B cell (primary cell): Measurements from ENCODE around the gene HIGD1C. TPM values are rescaled to one million over a fixed set of nuclear protein-coding genes. Genes with fewer than 3 reads are reported as not detected.

Experiments used
- ATAC-seq: fragments of 200-7000 bp; cut with Tn5 transposase; one replicate; pipeline ENCODE4 v1.10.0; 2021; ENCODE audit warnings: low read depth, mild to moderate bottlenecking, moderate number of reproducible peaks, moderate library complexity
- CTCF ChIA-PET: fragments of 350-600 bp; sonication (Branson Sonifier 250); formaldehyde crosslinking; loops from one replicate; lab custom pipeline; 2021; ENCODE audit warnings: antibody characterized with exemption, inconsistent platforms; lab: Charles Lee
- POLR2A ChIA-PET: fragments of 350-600 bp; sonication (Branson Sonifier 250); formaldehyde crosslinking; loops from one replicate; lab custom pipeline; 2021; ENCODE audit warnings: antibody characterized with exemption; lab: Charles Lee
- DNase-seq: peaks from one replicate; pipeline ENCODE4 v3.0.0; 2013
- H2AFZ ChIP-seq: 2 replicates; pipeline ENCODE4 v1.6.1; 2012; ENCODE audit warnings: mild to moderate bottlenecking, low read depth, low read length; ENCODE audit not compliant: insufficient read depth, poor library complexity, severe bottlenecking
- H3K27ac ChIP-seq, 2 donors: 1 replicate in 1 of 2; 2 replicates in 1 of 2; pipeline ENCODE4 v1.5.1; 2012 to 2013; ENCODE audit warnings: low read length in 2 of 2, mild to moderate bottlenecking in 2 of 2, moderate library complexity in 1 of 2
- H3K27me3 ChIP-seq, 4 experiments: fragments of 200-600 bp in 1 of 4; sonication (generic) in 1 of 4; replicated peaks in 1 of 4; 1 replicate in 2 of 4; 2 replicates in 2 of 4; pipeline versions ENCODE4 v1.6.1 to v1.7.0; 2013 to 2016; ENCODE audit warnings: low read length in 3 of 4, mild to moderate bottlenecking in 2 of 4, mixed read lengths in 1 of 4, moderate library complexity in 1 of 4; ENCODE audit not compliant: insufficient read depth in 4 of 4, control insufficient read depth in 3 of 4; ENCODE audit errors: control extremely low read depth in 1 of 4
- H3K36me3 ChIP-seq, 2 experiments: replicated peaks in 1 of 2; 1 replicate in 1 of 2; 2 replicates in 1 of 2; pipeline versions ENCODE4 v1.6.1 to v1.7.1; 2013; ENCODE audit warnings: low read length in 1 of 2; ENCODE audit not compliant: insufficient read depth in 2 of 2, control insufficient read depth in 1 of 2; ENCODE audit errors: control extremely low read depth in 1 of 2, extremely low read depth in 1 of 2
- H3K4me1 ChIP-seq, 2 donors: fragments of 200-600 bp in 1 of 2; sonication (generic) in 1 of 2; 1 replicate in 1 of 2; 2 replicates in 1 of 2; pipeline versions ENCODE4 v1.5.1 to v1.6.1; 2013 to 2017; ENCODE audit warnings: low read length in 2 of 2; ENCODE audit not compliant: control insufficient read depth in 2 of 2, insufficient read depth in 2 of 2
- H3K4me2 ChIP-seq: replicated peaks from 2 replicates; pipeline ENCODE3; 2012; ENCODE audit warnings: mild to moderate bottlenecking, low read depth, low read length; ENCODE audit not compliant: poor library complexity, severe bottlenecking
- H3K4me3 ChIP-seq, 5 experiments: fragments of 200-600 bp in 1 of 5; sonication (generic) in 1 of 5; 1 replicate in 3 of 5; 2 replicates in 2 of 5; pipeline versions ENCODE4 v1.5.1 to v1.7.0; 2011 to 2016; ENCODE audit warnings: low read length in 4 of 5, mild to moderate bottlenecking in 4 of 5, low read depth in 2 of 5, control low read depth in 1 of 5, moderate library complexity in 1 of 5; ENCODE audit not compliant: insufficient read depth in 1 of 5; ENCODE audit errors: control extremely low read depth in 1 of 5, extremely low read depth in 1 of 5
- H3K79me2 ChIP-seq: fragments of 200-600 bp; sonication (generic); one replicate; pipeline ENCODE4 v1.6.0; 2016; ENCODE audit warnings: low read length; ENCODE audit not compliant: control insufficient read depth, insufficient read depth
- H3K9ac ChIP-seq: fragments of 200-600 bp; sonication (generic); 2 replicates; pipeline ENCODE4 v1.6.1; 2017; ENCODE audit warnings: mild to moderate bottlenecking, low read length, moderate library complexity
- H3K9me3 ChIP-seq, 3 donors: one replicate each; pipeline versions ENCODE4 v1.6.1 to v1.7.1; 2013; ENCODE audit warnings: low read length in 2 of 3; ENCODE audit not compliant: control insufficient read depth in 2 of 3, insufficient read depth in 1 of 3; ENCODE audit errors: control extremely low read depth in 1 of 3
- H4K20me1 ChIP-seq: 2 replicates; pipeline ENCODE4 v1.6.0; 2012; ENCODE audit warnings: mild to moderate bottlenecking, low read length; ENCODE audit not compliant: insufficient read depth, control insufficient read depth, poor library complexity, severe bottlenecking
- H3K27ac Mint-ChIP-seq: one replicate; pipeline ENCODE4 v1.8.0; 2021; ENCODE audit warnings: mixed read lengths
- H3K27me3 Mint-ChIP-seq: one replicate; pipeline ENCODE4 v1.8.0; 2021; ENCODE audit warnings: mixed read lengths
- H3K4me1 Mint-ChIP-seq: one replicate; pipeline ENCODE4 v1.8.0; 2021; ENCODE audit warnings: mixed read lengths
- H3K4me3 Mint-ChIP-seq: one replicate; pipeline ENCODE4 v1.8.0; 2021; ENCODE audit warnings: mixed read lengths
- H3K9me3 Mint-ChIP-seq: one replicate; pipeline ENCODE4 v1.8.0; 2022; ENCODE audit warnings: mixed read lengths; ENCODE audit not compliant: insufficient read depth
- CTCF ChIP-seq: fragments of 200-600 bp; IDR thresholded peaks from one replicate; pipeline ENCODE4 v1.8.0; 2022; ENCODE audit warnings: antibody characterized with exemption, mild to moderate bottlenecking
- EZH2 ChIP-seq: IDR thresholded peaks from 2 replicates; pipeline ENCODE4 v1.6.1; 2012; ENCODE audit warnings: borderline replicate concordance, low read depth, mild to moderate bottlenecking, moderate library complexity, low read length; ENCODE audit not compliant: insufficient read depth, poor library complexity, severe bottlenecking
- WGBS: methylation state at CpG from one replicate; pipeline ENCODE4 v1.1.5; 2013; ENCODE audit warnings: missing lambda C conversion rate; ENCODE audit not compliant: insufficient coverage; 5-methylcytosine and 5-hydroxymethylcytosine counted together
- intact Hi-C: fragments of 100-400 bp; cut with micrococcal nuclease; formaldehyde crosslinking; loops from one replicate; pipeline ENCODE4 v1.10.0; 2022
- polyA plus RNA-seq: library from polyadenylated mRNA; depleted of rRNA; stranded (reverse); fragments of >200 nt; gene quantifications from 2 replicates; pipeline ENCODE4 v1.2.3, GENCODE V29; 2012
- total RNA-seq, 2 donors: library from RNA; stranded (reverse); fragments of 120-200 nt in 1 of 2; gene quantifications; 1 replicate in 1 of 2; 2 replicates in 1 of 2; pipeline versions ENCODE4 v1.2.3 to v1.2.4, GENCODE V29; 2013 to 2022

HIGD1C gene
- total and polyA plus RNA-seq, 2 donors (not counting 1 experiment from before 2014, with no cell fraction given) = not detected

DNA sequence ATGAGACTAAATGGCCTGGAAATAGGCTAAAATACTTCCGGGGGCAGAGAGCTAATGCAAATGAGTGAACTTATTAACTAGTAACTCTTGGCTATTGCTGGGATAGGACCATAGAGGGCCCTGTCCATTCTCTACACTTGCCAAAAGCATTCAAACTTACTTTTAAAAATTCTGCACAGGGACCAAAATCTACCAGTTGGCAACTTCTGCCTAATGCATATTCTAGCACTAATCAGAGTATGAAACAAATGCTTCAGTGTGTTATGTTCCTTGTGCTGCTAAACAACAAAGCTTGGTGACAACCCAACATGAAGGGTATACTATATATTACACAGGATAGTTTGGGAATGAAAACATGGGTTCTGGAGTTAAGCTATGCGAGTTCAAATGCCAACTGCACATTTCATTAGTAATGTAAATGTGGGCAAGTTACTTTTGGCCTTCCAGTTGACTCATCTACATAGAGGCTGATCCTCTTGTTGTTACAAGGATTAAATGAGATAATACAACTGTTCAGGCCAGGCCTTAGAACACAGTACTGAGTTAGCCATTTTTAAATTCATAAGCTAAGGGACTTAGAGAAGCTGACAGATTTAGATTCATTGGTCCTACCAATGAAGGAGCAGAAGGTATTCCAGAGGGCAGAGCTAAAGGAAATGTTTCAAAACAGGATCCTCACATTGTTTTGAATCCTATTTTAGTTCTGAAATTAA is 32.4 kb downstream of the HIGD1C start:
- Histone ChIP-seq H3K4me1 (peaks cover 0 to 2% of the 10 kb centered on the region in 2 donors), H2AFZ (no peak overlapping the region), H3K27me3 (no peaks in the 10 kb centered on the region), H3K4me2 (no peak overlapping the region), H3K36me3 (peaks cover 2 to 14% of the 10 kb centered on the region in 2 experiments), H4K20me1 (no peaks in the 10 kb centered on the region), H3K27ac (no peak overlapping the region), H3K79me2 (no peaks in the 10 kb centered on the region), H3K4me3 (no peak overlapping the region), H3K9me3 (no peaks in the 10 kb centered on the region), H3K9ac (no peak overlapping the region)
- TF ChIP-seq EZH2 (no peak), CTCF (no peak)
- H3K27ac Mint-ChIP-seq = no peak overlapping the region
- H3K4me3 Mint-ChIP-seq = no peak overlapping the region
- ChIA-PET CTCF (interaction anchor here (0.6 to 7.1 kb wide), 9 partner anchors 57 to 356 kb away, joined by 3 to 343 read pairs (median 6); partner anchors contain the start of gene ATF1), POLR2A (interaction anchor here (0.9 kb wide), 1 partner anchor 61 kb away, joined by 3 read pairs; no protein-coding TSS in a partner anchor)
- ATAC-seq = no peak
- intact Hi-C loops = loop anchor here (5.0 to 10.0 kb wide), 2 partner anchors 90 to 358 kb away; no protein-coding TSS in a partner anchor
- peaks cover 6% of the 10 kb centered on the region for H3K4me1 Mint-ChIP-seq
- no peaks in the 10 kb centered on the region for H3K27me3 Mint-ChIP-seq
- no peak for DNase-seq
- H3K9me3 Mint-ChIP-seq = no peaks in the 10 kb centered on the region
- no CpG with 5 or more reads among the region's 2 CpGs for WGBS

DNA sequence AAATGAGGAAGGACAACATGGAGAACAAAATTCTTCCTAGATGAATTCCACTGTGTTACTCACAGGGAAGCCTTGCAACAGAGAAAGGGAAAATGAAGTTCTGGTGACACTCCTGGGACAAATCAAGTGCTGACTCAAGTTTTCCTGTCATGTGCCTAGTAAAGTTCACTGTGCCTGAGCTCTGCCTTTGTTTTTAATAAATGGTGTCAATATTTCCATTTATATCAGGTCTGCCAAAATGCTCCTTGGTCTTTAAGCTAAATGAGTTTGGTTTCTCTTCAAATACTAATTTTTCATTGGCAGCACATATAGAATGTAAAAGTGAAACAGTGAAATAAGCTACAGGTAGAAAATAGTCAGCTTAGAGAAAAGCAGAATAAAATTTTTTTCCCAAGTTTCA is 33.0 kb downstream of the HIGD1C start:
- H3K4me3 Mint-ChIP-seq = no peak overlapping the region
- no peak overlapping the region for H3K4me2 ChIP-seq

More for the DNA sequence above, 33.0 kb downstream of the HIGD1C start:
- Histone ChIP-seq H3K4me1 (peaks cover 0 to 2% of the 10 kb centered on the region in 2 donors), H3K79me2 (no peaks in the 10 kb centered on the region), H3K27ac (no peak overlapping the region), H4K20me1 (no peaks in the 10 kb centered on the region), H3K9ac (no peak overlapping the region), H2AFZ (no peak overlapping the region), H3K27me3 (no peaks in the 10 kb centered on the region), H3K9me3 (no peaks in the 10 kb centered on the region), H3K36me3 (peaks cover 2 to 19% of the 10 kb centered on the region in 2 experiments), H3K4me3 (no peak overlapping the region)
- TF ChIP-seq CTCF = no peak
- no peak for TF ChIP-seq EZH2
- ATAC-seq (no peak), DNase-seq (no peak)
- ChIA-PET POLR2A (interaction anchor here (0.9 kb wide), 1 partner anchor 62 kb away, joined by 3 read pairs; no protein-coding TSS in a partner anchor), CTCF (interaction anchor here (0.6 to 7.1 kb wide), 10 partner anchors 57 to 355 kb away, joined by 3 to 343 read pairs (median 8); partner anchors contain the start of gene ATF1)
- H3K27ac Mint-ChIP-seq = no peak overlapping the region
- H3K9me3 Mint-ChIP-seq = no peaks in the 10 kb centered on the region
- H3K27me3 Mint-ChIP-seq = no peaks in the 10 kb centered on the region
- intact Hi-C loops = loop anchor here (5.0 to 10.0 kb wide), 2 partner anchors 91 to 357 kb away; no protein-coding TSS in a partner anchor
- peaks cover 6% of the 10 kb centered on the region for H3K4me1 Mint-ChIP-seq
